Upper lobe of left lung (tissue), 6 donors: ENCODE results near the gene DPP4. TPM values are rescaled to one million over a fixed set of nuclear protein-coding genes. Genes with fewer than 3 reads are reported as not detected.

Experiments used
- ATAC-seq, 2 donors: fragments of 200-7000 bp; cut with Tn5 transposase; one replicate each; pipeline ENCODE4 v1.9.1; 2022; ENCODE audit warnings: mild to moderate bottlenecking in 2 of 2, moderate library complexity in 2 of 2; ENCODE audit not compliant: low FRiP score in 2 of 2
- DNase-seq, 2 donors: peaks; one replicate each; pipeline ENCODE4 v3.0.0-alpha.2; 2019 to 2020
- H3K27ac ChIP-seq, 4 donors: fragments of 200-600 bp; sonication (generic); one replicate each; pipeline ENCODE4 v1.5.1; 2016 to 2019
- H3K27me3 ChIP-seq, 4 donors: fragments of 200-600 bp; sonication (generic); one replicate each; pipeline ENCODE4 v1.5.1; 2017 to 2019
- H3K36me3 ChIP-seq, 4 donors: fragments of 200-600 bp; sonication (generic); one replicate each; pipeline ENCODE4 v1.5.1; 2016 to 2019
- H3K4me1 ChIP-seq, 4 donors: fragments of 200-600 bp; sonication (generic); one replicate each; pipeline ENCODE4 v1.5.1; 2018 to 2019
- H3K4me3 ChIP-seq, 4 donors: fragments of 200-600 bp; sonication (generic); one replicate each; pipeline ENCODE4 v1.5.1; 2017 to 2019; ENCODE audit warnings: mild to moderate bottlenecking in 2 of 4, moderate library complexity in 1 of 4
- H3K9me3 ChIP-seq, 4 donors: fragments of 200-600 bp; sonication (generic); one replicate each; pipeline ENCODE4 v1.5.1; 2018 to 2019
- EP300 ChIP-seq, 4 donors: sonication (generic); formaldehyde crosslinking; IDR thresholded peaks; one replicate each; pipeline ENCODE4 v1.5.1; 2017; ENCODE audit warnings: antibody characterized with exemption in 4 of 4, control low read depth in 2 of 4
- POLR2A ChIP-seq, 4 donors: fragments of 450-650 bp; IDR thresholded peaks; one replicate each; pipeline ENCODE4 v1.5.1; 2016 to 2017; ENCODE audit warnings: antibody characterized with exemption in 4 of 4, mild to moderate bottlenecking in 2 of 4
- POLR2AphosphoS5 ChIP-seq, 2 donors: sonication (generic); formaldehyde crosslinking; IDR thresholded peaks; one replicate each; pipeline ENCODE4 v1.5.1; 2017; ENCODE audit warnings: antibody characterized with exemption in 2 of 2
- WGBS, 2 donors: methylation state at CpG; one replicate each; pipeline ENCODE4 v1.1.5; 2017 to 2018; 5-methylcytosine and 5-hydroxymethylcytosine counted together
- total RNA-seq, 6 donors: library from RNA; depleted of rRNA in 4 of 6; stranded (reverse); fragments of >200 nt in 4 of 6; gene quantifications; one replicate each; pipeline versions ENCODE4 v1.1.0 to v1.2.1, GENCODE V29; 2016 to 2021
- TF ChIP-seq, protein P1 (sequence below), 6 experiments: fragments of 450-650 bp in 4 of 6; fragments of 200-600 bp in 2 of 6; sonication (generic) in 2 of 6; IDR thresholded peaks; one replicate each; pipeline ENCODE4 v1.5.1; 2016 to 2019; ENCODE audit warnings: antibody characterized with exemption in 6 of 6
- donor health status: DM: no; HTN: no; CAD: no; lungs with moderate emphysema.
- donor health status: DM: no; HTN: yes; CAD: no; lungs with severe emphysema.

DPP4 gene
- total RNA-seq, 6 donors from 2014 or later: 16.4 to 77.3 (median 27.5) TPM

DNA sequence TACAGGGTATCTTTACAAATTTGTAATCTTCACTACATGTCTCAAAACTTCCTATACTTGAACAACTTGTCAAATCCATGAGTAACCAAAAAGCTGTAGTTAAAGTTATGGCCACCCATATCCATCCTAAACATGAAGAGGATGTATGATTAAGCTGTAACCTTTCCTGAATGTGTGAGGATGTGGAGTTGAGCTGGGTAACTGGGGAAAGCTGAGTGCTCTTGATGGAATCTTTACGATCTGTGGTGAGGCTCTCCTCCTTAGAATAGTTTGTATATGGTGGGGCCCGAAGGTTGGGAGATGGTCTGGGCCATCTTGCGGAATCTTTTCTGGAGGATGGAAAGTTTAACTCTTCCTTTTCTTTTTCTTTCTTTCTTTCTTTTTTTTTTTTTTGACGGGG lies 29.4 kb downstream of the DPP4 start:
- peaks cover 0 to 3% (median 0%) of the 10 kb centered on the region in 4 donors for H3K36me3 ChIP-seq
- no peak for DNase-seq
- no peaks in the 10 kb centered on the region for H3K27me3 ChIP-seq
- H3K4me1 ChIP-seq: no peaks in the 10 kb centered on the region
- no peak overlapping the region for H3K4me3 ChIP-seq
- WGBS, 2 donors: 83 to 98% methylated on average over 4 of the region's 4 CpGs
- ATAC-seq: no peak
- H3K9me3 ChIP-seq: no peaks in the 10 kb centered on the region
- H3K27ac ChIP-seq: no peak overlapping the region
- TF ChIP-seq, protein P1, sequence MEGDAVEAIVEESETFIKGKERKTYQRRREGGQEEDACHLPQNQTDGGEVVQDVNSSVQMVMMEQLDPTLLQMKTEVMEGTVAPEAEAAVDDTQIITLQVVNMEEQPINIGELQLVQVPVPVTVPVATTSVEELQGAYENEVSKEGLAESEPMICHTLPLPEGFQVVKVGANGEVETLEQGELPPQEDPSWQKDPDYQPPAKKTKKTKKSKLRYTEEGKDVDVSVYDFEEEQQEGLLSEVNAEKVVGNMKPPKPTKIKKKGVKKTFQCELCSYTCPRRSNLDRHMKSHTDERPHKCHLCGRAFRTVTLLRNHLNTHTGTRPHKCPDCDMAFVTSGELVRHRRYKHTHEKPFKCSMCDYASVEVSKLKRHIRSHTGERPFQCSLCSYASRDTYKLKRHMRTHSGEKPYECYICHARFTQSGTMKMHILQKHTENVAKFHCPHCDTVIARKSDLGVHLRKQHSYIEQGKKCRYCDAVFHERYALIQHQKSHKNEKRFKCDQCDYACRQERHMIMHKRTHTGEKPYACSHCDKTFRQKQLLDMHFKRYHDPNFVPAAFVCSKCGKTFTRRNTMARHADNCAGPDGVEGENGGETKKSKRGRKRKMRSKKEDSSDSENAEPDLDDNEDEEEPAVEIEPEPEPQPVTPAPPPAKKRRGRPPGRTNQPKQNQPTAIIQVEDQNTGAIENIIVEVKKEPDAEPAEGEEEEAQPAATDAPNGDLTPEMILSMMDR (IDR thresholded peaks at IDR 0.05): no peak
- no peak for TF ChIP-seq POLR2AphosphoS5 (IDR thresholded peaks at IDR 0.05)
- no peak for TF ChIP-seq EP300 (IDR thresholded peaks at IDR 0.05)
- TF ChIP-seq POLR2A (IDR thresholded peaks at IDR 0.05): no peak

DNA sequence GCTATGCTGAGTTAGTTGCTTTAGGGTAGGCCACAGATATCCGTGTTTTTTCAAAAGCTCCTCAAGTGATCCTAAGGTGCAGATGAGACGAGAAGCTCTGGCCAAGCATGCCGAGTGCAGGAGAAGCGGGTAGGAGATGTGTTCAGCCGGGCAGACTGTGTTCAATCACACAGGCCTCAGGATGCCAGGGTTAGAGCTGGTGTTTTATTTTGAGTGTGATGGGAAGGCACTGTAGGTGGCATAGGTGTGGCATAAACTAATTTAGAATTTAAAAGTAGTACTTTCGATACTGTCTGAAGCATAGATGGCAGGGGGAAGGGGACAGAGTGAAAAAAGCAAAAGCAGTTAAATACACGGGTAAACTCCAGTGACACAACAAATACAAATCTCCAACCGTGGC lies 30.9 kb downstream of the DPP4 start:
- H3K36me3 ChIP-seq: peaks cover 0 to 3% (median 0%) of the 10 kb centered on the region in 4 donors
- WGBS, 2 donors: 93 to 95% methylated on average over 8 of the region's 8 CpGs

DNA sequence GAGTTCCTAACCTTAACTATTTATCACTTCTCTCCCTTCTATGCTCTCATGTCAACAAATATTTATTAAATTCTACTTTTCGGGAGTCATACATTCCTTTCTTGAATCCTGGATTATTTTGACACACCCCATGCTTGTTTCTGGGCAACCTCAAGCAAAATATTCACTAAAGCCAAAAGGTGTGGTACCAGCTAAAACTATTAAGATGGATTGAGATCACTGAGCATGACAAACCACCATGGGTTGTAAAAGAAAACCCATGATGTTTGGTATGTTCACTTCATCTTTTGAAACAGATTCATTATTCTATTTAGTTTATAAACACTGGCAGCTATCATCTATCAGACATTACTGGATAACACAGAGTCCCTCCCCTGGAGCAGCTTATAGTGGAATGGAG lies 32.5 kb downstream of the DPP4 start:
- no peak overlapping the region for H3K4me3 ChIP-seq
- ATAC-seq (peak in 1 of 2 donors; percentile 37), DNase-seq (no peak)
- H3K27me3 ChIP-seq: no peaks in the 10 kb centered on the region
- H3K4me1 ChIP-seq: peaks cover 0 to 3% (median 2%) of the 10 kb centered on the region in 4 donors
- TF ChIP-seq, protein P1 (IDR thresholded peaks at IDR 0.05): no peak
- TF ChIP-seq EP300 (IDR thresholded peaks at IDR 0.05) (no peak), POLR2A (IDR thresholded peaks at IDR 0.05) (no peak), POLR2AphosphoS5 (IDR thresholded peaks at IDR 0.05) (no peak)
- H3K36me3 ChIP-seq: peaks cover 0 to 3% (median 0%) of the 10 kb centered on the region in 4 donors
- no peaks in the 10 kb centered on the region for H3K9me3 ChIP-seq
- WGBS, 2 donors: 71 to 81% methylated on average over 1 of the region's 1 CpG
- H3K27ac ChIP-seq: no peak overlapping the region

More for the DNA sequence above, 30.9 kb downstream of the DPP4 start:
- no peaks in the 10 kb centered on the region for H3K27me3 ChIP-seq
- ATAC-seq (no peak), DNase-seq (no peak)
- no peak overlapping the region for H3K4me3 ChIP-seq
- TF ChIP-seq POLR2AphosphoS5 (IDR thresholded peaks at IDR 0.05) (no peak), POLR2A (IDR thresholded peaks at IDR 0.05) (no peak), EP300 (IDR thresholded peaks at IDR 0.05) (no peak)
- TF ChIP-seq, protein P1 (IDR thresholded peaks at IDR 0.05): no peak
- H3K9me3 ChIP-seq: no peaks in the 10 kb centered on the region
- no peaks in the 10 kb centered on the region for H3K4me1 ChIP-seq
- H3K27ac ChIP-seq: no peak overlapping the region

DNA sequence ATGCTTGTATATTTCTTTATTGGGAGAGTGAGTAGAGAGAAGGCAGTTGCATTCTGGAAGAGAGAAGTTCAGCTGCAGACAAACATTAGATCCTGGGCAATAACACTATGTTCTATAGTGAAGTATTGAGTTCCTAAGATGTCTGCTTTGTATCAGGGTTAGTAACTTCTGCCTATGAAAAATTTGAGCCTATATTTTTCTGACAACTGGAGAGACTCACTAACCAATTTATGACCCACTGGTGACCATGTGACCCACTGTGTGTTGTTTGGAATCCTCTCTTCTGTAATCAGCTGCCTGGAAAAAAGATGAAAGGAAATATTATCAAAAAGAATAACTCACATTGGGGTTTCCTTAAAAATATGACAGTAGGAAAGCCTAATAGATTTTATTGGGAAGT lies 35.3 kb downstream of the DPP4 start:
- Histone ChIP-seq H3K4me3 (no peak overlapping the region), H3K27ac (no peak overlapping the region), H3K27me3 (no peaks in the 10 kb centered on the region), H3K36me3 (peaks cover 0 to 3% (median 0%) of the 10 kb centered on the region in 4 donors), H3K9me3 (no peaks in the 10 kb centered on the region), H3K4me1 (peaks cover 0 to 3% (median 2%) of the 10 kb centered on the region in 4 donors)
- TF ChIP-seq POLR2A (IDR thresholded peaks at IDR 0.05) (no peak), EP300 (IDR thresholded peaks at IDR 0.05) (no peak), POLR2AphosphoS5 (IDR thresholded peaks at IDR 0.05) (no peak)
- TF ChIP-seq, protein P1 (IDR thresholded peaks at IDR 0.05): no peak
- DNase-seq (no peak), ATAC-seq (no peak)

DNA sequence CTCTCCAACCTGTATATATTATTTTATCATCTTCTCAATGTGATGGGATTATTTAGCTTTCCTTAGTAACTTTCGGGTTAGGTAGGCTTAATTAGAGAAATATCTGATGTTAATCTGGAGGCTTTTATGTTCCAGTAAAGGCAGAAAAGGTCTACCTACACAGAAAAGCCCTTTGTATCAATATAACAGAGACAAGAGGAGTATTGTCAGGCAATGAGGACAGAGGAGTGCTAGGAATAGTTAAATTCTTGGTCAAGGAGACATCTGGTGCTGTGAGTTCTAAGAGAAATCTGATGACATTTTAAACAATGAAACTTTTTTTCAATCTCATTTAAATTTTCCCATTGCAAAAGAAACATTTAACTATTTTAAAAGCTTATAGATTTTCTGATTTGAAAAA lies 36.1 kb downstream of the DPP4 start:
- Histone ChIP-seq H3K27ac (no peak overlapping the region), H3K27me3 (no peaks in the 10 kb centered on the region), H3K4me3 (no peak overlapping the region), H3K9me3 (no peaks in the 10 kb centered on the region), H3K4me1 (peaks cover 0 to 3% (median 2%) of the 10 kb centered on the region in 4 donors), H3K36me3 (peaks cover 0 to 3% (median 0%) of the 10 kb centered on the region in 4 donors)
- ATAC-seq (no peak), DNase-seq (no peak)
- 96 to 100% methylated on average over 1 of the region's 1 CpG for WGBS, 2 donors
- TF ChIP-seq, protein P1 (IDR thresholded peaks at IDR 0.05): no peak
- no peak for TF ChIP-seq POLR2A (IDR thresholded peaks at IDR 0.05)
- TF ChIP-seq POLR2AphosphoS5 (IDR thresholded peaks at IDR 0.05): no peak
- no peak for TF ChIP-seq EP300 (IDR thresholded peaks at IDR 0.05)
